GM19455 (cell line): ENCODE results near the gene ADPGK.
"Not testable (repeated sequence)": the region's sequence is repeated elsewhere in the genome, so short reads cannot be mapped to it uniquely, and the experiment has no call there.

Source experiments
- ATAC-seq: cut with Tn5 transposase; IDR thresholded peaks from one replicate; pipeline ENCODE4 v1.9.1; 2021; ENCODE audit not compliant: unreplicated experiment

Gene ADPGK

DNA sequence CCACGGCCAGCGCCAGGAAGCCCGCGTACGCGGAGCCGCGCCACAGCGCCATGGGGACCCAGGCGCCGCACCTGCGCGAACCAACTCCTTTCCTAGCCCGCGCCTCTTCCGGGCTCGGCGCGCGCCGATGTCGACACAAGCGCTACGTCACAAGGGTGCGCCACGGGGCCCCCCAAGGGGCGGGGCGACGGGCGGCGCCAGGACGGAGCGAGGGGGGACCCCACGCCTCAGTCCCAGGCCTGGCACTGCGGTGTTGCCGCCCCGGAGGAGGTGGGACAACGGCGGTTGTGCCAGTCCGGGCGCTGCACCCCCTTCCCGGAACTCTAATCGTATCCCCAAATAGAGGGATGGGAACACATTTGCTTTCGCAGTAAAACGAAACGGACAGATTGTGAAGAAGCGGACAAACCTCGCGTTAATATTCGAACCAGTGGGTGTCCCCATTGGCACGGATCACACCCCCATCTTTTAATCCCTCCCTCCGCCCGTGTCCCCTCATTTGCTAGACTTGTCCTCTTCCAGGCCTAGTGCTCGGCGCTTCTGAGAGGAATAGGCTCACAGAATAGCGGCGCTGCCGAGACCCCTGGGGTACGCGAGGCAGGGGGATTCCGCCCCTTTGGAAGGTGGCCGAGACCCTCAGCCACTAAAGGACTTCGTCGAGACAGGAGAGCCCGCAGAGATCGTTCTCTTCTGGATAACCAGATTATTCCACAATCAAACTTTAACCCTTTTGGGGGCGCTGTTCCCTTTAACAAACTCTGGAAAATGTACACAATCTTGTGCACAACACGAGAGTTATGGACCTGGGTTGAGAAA is at the start of gene ADPGK:
Gene ADPGK (minus strand): TSS at position 119 of the 816 bp plus-strand sequence. CDS start 67 bp downstream, at position 52.
- ATAC-seq: peak; percentile 65

DNA sequence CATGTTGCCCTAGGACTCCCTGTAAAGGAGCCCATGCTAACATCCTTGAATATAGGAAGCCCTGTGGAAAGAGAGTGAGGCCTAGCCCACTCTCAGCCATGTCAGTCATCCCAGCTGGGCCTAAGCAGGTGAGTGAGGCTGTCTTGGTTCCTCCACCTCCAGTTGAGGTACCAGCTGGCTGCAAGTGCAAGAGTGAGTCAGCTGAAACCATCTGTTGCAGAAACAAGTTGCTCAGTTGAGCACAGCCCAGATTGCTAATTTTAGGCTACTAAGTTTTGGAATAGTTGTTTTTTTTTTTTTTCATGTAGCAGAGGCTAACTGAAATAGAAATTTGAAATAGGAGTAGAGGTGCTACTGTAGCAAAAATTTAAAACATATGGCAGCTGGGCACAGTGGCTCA is 43.7 kb upstream of the ADPGK start:
- no peak for ATAC-seq

DNA sequence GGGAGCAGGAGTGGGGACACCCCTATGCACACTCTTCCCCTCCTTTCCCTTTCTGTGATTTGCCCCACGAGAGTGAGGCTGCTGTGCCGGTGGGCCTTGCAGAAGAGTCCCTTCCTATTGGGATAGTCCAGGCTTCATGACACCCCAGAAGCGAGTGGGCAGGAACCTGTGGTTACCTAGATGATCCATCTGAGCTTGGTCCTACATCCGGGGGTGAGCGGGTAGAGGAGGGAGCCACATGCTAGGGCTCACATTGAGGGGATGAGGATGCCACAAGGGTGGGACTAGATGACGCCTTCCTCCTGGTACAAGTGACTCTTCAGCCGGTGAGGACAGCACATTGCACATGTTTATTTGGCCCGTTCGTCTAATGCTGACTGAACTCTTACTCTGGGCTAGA is 43.1 kb upstream of the ADPGK start:
- no peak for ATAC-seq

DNA sequence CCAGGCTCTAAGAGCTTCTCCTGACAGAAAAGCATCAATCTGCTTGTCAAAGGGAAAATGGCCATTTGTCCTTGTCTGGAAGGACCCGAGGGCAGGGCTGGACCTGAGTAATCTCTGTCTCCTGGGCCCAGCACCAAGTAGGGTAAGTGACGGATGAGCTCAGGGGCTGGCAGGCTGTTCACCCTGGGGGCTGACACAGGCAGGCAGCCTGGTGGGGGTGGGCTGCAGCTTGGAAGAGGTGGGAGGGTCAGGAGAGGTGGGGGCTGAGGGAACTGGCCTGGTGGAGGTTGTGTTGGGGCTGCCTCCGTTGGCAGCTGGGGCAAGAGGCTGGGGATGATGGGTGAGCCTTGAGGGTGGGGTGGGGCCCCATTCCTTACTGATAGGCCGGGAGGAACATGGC is 42.3 kb upstream of the ADPGK start:
- ATAC-seq: no peak

DNA sequence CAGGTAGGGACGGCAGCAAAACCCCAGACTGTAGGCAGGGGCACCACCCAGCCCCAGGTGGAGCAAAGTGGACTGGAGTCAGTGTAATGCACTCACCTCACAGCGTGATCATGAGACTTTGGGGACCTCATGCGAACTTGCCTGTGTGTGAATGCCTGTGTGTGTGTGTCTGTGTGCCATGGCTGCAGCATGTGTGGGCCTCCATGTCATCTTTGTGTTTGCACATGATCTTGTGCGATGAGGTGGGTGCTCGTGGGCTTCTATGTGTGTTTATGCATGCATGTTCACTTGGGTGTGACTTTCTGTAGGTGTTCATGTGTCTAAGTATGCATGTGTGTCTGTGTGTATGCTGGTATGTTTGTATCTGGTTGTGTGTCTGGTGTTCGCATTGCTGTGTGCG is 41.2 kb upstream of the ADPGK start:
- ATAC-seq: no peak

DNA sequence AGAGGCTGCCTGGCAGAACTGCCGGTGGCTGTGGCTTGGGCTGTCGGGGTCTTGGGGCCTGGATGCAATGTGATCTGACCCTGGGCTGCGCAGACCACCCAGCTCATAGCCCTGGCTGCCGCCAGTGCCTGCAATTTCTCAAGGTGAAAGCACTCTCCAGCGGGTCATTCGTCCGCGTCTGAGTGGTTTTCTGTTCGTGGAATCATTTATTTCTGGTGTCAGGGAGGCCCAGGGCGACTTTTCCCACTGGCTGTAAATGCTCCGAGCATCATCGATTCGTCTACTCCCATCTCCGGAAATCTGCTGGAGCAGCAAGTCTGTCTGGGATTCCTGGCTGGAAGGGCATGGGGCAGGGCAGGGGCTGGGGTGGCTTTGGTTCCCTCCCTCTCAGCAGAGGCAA is 40.6 kb upstream of the ADPGK start:
- no peak for ATAC-seq

DNA sequence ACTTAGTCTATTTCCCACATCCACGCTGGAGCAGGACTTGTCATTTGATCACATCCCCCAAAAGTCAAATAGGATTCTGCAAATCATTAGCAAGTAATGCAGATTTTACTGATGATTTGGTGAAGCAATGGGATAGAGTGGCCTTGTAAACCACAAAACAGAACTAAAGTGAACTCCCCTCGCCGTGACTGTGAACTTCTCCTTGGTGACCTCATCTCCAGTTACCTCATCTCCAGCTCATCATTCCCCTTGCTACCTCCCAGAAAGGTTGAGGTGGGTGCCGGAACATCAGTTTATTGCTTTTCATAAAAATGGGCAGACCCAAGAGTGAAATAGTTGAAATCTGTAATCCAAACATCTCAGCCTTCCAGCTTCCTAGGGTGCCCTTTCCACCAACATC is 36.7 kb upstream of the ADPGK start:
- no peak for ATAC-seq

DNA sequence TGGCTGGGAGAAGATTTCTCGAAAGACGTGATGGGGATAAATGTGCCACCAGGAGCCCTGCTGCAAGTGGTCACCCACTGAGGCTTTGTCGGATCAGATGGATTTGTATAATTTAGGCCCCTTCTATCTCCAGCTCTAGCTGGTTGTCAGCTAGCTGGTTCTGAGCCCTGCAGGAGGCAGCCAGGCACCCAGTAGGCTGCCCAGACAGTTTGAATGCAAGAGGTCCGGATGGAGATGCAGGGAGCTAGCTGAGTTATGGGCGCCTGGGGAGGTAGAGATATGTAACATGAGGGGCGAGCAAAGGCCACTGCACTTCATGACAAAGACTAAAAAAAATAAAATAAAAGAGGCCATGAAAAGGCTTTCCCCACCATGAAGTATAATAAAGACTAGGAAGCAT is 35.1 kb upstream of the ADPGK start:
- no peak for ATAC-seq

DNA sequence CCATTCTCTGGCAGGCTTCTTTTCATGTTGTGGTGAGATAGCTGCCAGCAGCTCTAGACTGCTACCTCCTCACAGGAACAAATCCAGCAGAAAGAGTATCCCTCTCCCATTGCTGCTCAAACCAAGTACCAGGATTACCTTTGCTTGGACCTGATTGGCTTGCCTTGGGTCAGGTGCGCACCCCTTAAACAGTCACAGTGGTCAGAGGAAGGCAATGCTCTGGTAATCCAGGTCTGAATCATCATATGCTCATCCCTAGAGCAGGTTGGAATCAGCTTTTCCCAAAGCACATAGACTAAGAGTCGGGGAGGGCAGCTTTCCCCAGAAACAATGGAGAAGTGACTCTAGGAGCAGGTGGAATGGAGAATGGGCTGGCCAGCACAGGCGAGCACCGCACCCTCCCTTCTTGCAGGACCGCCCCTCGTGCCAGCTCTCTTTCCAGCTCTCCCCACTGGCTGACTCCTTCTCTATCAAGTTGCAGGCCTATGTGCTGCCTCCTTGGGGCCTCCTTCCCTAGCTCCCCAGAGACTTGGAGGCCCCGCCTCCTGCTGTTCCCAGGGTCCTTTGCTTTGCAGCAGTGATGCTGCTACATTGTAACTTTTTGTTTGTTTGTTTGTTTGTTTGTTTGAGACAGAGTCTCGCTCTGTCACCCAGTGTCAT is 29.9 kb upstream of the ADPGK start:
- ATAC-seq: no peak

DNA sequence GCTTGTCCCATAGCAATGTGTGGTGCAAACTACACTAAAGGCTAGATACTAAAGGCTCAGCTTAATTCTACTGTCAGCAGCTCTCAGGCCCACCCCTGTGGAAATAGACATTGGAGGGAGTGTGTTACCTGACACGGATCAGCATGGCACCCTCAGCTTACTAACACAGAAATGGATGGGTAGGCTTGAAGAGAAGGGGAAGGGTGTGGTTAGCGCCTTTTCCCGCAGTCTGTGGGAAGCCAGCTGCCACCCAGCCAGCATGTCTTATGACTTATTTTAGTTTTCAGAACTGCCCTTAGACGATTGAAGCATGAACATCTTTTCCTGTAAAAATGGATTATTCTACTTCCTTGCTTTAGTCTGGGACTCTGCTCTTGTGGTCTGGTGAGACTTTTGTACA is 25.8 kb upstream of the ADPGK start:
- no peak for ATAC-seq

DNA sequence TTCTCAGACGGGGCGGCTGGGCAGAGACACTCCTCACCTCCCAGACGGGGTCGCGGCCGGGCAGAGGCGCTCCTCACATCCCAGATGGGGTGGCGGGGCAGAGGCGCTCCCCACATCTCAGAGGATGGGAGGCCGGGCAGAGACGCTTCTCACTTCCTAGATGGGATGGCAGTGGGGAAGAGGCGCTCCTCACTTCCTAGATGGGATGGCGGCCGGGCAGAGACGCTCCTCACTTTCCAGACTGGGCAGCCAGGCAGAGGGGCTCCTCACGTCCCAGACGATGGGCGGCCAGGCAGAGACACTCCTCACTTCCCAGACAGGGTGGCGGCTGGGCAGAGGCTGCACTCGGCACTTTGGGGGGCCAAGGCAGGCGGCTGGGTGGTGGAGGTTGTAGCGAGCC is 23.8 kb upstream of the ADPGK start:
- not testable (repeated sequence) for ATAC-seq

DNA sequence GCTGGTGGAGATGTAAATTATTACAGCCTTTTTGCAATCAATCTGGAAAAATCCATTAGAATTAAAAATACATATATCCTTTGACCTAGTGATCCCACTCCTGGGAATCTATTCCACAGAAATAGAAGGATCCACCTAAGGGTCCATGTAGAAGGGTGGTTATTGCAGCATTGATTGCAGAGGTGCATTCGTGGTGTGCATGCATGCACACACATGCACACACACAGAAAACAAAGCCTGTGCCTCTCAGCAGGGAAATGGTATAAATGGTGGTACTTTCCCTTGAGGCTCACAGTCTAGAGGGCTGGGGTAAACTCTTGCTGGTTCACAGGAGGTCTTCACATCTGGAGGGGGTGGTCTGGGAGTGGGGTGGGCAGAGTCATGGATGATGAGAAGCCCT is 19.4 kb upstream of the ADPGK start:
- no peak for ATAC-seq

DNA sequence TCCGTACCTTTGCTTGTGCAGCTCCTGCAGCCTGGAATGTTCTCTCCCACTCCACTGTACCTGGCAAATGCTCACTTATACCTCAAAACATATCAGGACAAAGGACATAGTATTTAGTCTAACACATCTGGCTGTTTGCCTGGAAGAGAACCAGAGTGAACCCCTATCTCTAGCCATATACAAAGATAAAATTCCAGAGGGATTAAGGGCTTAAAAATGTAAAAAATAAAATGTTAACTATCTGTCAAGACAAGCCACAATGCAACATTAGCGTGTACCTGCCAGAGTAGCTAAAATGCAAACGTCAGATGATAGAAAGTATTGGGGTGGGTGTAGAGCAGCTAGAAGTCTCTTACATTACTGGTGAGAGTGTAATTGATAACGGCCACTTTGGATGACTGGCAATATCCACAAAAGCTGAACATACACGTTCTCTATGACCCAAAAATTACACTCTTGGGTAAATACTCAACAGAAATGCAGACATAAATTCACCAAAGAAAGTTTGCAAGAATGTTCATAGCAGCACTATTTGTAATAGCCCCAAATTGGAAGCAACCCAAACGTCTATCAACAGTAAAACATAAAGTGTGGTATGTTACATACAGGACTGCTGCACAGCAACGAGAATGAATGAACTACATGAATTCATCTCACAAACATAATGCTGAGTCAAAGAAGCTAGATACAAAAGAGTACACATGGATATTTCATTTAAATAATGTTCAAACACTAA is 18.2 kb upstream of the ADPGK start:
- no peak for ATAC-seq

DNA sequence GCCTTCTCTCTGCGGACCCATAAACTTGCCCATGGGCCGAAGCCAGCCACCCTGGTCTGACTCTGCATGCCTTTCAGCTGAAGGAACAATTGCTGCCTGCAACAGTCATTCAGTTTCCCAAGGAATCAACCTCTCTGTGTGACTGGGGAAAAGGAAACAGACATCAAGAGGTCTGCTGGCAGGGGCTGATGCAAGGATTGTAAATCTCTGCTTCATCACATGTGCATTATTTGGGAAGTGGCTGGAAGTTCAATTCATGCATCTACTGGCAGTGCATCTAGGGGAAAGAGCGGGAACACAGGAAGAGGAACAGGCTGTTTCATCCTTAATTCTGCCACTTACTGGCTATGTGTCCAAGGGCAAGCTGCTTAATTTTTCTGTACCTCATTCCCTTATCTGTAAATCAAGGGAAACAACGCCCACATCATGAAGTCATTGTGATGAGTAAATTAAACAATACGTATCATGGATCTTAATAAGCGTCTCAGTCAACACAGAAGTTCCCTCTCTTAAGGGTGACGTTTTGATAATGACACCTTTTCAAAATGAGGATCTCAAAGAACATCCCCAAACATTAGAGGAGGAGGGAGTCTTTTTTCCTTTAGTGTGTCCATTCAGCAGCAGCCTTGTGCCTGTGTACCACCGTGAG is 17.4 kb upstream of the ADPGK start:
- ATAC-seq: no peak

DNA sequence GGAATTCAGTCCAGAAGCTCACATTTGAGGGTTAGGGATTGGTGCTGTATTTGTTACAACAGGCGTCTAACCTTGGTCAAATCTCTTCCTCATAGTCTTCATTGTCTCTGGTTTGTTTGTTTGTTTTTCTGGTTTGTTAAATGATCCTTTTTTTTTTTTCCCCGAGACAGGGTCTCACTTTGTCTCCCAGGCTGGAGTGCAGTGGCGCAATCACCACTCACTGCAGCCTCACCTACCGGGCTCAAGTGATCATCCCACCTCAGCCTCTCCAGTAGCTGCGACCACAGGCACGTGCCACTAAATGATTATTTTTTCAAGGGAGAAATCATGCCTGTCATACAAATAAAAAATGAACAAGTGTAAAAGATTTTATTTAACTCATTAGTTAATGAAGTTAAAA is 14.3 kb upstream of the ADPGK start:
- ATAC-seq: no peak

DNA sequence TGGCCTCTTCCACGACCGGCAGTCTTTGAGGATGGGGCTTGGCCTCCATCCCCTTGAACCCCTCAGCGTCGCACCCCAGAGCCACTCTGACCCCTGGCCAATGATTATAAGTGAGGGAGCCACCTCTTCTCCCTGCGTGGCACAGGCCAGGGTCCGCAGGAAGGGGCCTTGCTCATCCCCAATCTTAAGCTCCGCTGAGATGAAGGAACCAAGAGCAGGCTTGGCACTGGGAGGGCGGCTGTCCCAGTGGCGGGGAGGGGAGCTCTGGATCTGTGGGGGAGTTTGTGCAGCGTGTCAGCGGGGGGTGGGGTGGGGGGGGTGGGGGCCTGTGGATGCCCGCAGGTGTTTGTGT is 13.8 kb upstream of the ADPGK start:
- peak; percentile 12 for ATAC-seq

DNA sequence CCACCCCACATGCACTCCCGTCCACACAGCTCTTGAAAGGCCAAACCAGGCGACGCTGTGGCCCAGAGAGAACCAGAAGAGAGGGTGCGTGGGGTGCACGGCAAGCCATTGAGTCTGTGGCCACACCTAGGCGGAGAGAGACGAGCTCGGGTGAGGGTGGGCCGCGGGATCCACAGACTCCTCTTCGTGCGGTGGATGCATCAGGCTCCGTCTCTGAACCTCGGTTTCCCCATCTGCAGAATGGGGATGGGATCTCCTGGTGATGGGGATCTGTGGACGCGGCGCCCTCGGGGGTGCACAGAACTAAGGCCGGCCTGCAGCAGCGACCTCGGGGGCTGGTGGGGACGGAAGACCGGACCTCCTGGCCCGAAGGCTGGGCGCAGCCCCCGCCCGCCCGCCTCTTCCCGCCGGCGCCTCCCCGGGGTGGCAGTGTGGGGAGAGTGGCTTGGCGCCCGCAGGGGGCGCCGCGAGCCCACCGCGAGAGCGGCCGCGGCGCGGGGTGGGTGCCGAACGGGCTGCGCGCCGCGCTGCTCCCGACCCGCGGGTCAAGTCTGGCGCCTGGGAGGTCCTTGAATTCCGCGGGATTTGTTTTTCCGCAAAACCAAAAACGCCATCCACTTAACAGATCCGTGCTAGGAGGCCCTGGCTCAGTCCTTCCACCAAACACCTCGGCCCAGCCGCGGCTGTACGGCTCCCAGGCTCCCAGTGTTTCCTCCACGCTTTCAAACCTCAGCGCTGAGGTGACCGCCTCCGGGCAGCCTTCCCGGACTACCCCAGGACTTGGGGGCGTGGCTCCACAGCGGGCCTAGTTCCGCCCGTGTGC is 13.2 kb upstream of the ADPGK start:
- peak; percentile 66 for ATAC-seq

DNA sequence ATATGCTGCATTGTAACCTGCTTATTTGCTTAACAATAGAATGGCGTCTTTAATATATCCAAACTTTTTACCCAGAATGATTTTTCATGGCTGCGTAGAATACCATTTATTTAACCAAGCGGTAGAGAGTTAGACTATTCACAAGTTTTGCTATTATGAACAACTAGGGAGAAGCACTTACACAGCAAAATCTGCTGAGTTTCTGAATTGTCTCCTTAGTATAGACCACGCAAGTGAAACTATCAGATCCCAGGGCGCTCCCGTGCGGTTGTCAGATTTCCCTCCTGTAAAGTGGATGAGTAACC is 12.6 kb upstream of the ADPGK start:
- no peak for ATAC-seq

DNA sequence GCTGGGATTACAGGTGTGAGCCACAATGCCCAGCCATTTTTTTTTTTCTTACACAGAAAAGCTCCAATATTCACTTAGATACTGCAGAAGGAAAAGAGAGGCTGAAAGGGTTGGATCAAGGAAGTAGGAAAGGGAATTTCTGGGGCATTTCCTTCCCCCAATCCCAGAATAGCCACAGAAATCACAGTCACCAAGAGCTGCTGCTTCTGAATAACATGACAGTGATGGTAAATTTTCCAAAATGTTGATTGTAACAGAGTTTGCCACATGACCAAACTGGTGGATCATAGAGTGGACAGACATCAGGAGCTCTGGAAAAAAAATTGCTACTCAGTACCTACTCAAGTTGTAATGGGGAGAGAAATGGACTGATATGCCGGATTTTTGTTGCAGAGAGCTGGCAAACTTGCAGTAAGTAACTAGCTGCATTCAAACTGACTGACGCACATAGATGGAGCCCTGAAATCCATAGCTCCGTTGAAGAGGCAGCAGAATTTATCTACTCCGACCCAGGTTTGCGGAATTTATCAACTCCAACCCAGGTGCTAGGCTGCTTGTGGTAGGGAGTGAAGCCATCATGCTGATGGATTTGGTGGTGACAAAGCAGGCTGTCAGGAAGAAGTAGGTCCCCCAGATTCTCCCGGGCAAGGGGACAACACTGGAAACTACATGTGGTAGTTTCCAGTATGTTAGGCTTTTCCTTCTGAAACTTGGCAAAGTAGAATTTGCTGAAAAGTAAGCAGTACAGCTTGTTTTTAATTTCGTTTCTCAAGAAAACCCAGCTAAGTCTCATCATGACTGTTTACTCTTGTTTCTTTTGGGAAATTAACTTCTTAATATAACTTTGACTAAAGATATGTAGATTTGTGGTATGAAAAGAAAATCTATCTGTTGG is 10.5 kb upstream of the ADPGK start:
- no peak for ATAC-seq

DNA sequence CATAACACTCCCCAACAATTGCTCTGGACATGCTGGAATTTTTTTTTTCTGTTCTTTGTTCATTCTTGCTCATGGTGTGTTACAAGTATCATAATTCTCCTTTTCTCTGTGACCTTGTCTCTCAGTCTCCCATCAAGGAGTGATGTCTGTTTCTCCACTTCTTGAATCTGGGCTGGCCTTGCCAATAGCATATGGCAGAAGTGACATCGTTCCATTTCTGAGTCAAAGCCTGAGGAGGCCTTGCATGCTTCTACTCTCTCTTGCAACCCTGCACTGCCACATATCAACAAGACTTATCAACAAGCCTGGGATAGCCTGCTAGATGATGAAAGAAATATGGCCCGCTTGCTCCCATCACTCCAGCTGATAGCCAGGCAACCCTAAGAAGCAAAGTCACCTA is 8.9 kb upstream of the ADPGK start:
- no peak for ATAC-seq
